Stimulated activated naive CD8-positive, alpha-beta T cell treated with anti-CD3 and anti-CD28 coated beads, Interleukin-15, amount 100 ng/mL, for 72 hours (primary cell): ENCODE measurements around the gene GFOD1.
"Not testable (repeated sequence)": the region's sequence is repeated elsewhere in the genome, so short reads cannot be mapped to it uniquely, and the experiment has no call there.

Experiments
- ATAC-seq: fragments of 150-1000 bp; cut with Tn5 transposase; 2 replicates; pipeline ENCODE4 v1.10.0; 2021; ENCODE audit warnings: mild to moderate bottlenecking, moderate library complexity
- DNase-seq, 2 donors: peaks; one replicate each; pipeline ENCODE4 v3.0.0; 2021 to 2022
- H3K27ac Mint-ChIP-seq, 2 donors: one replicate each; pipeline ENCODE4 v1.8.0; 2022; ENCODE audit warnings: mild to moderate bottlenecking in 2 of 2, mixed read lengths in 2 of 2, moderate library complexity in 2 of 2
- H3K27me3 Mint-ChIP-seq: one replicate; pipeline ENCODE4 v1.8.0; 2022; ENCODE audit warnings: mixed read lengths
- H3K4me1 Mint-ChIP-seq: one replicate; pipeline ENCODE4 v1.8.0; 2022; ENCODE audit warnings: mild to moderate bottlenecking, mixed read lengths
- H3K4me3 Mint-ChIP-seq, 2 donors: one replicate each; pipeline ENCODE4 v1.8.0; 2022; ENCODE audit warnings: mild to moderate bottlenecking in 2 of 2, mixed read lengths in 2 of 2, moderate library complexity in 1 of 2
- H3K9me3 Mint-ChIP-seq, 2 donors: one replicate each; pipeline ENCODE4 v1.8.0; 2022; ENCODE audit warnings: mixed read lengths in 2 of 2

GFOD1 gene

GRCh38 chr6:13331516-13332348, 155.7 kb downstream of the GFOD1 start:
- Mint-ChIP-seq H3K4me1 (peaks cover 30% of the 10 kb centered on the region), H3K9me3 (no peaks in the 10 kb centered on the region), H3K27ac (no peak overlapping the region), H3K4me3 (no peak overlapping the region), H3K27me3 (no peaks in the 10 kb centered on the region)
- DNase-seq (no peak), ATAC-seq (no peak)

GRCh38 chr6:13328875-13329183, 158.6 kb downstream of the GFOD1 start:
- no peak for ATAC-seq
- no peaks in the 10 kb centered on the region for H3K27me3 Mint-ChIP-seq
- H3K4me3 Mint-ChIP-seq = peak overlapping the region; percentile 93 to 94
- no peak for DNase-seq
- peak overlapping the region; percentile 97 to 98 for H3K27ac Mint-ChIP-seq
- no peaks in the 10 kb centered on the region for H3K9me3 Mint-ChIP-seq
- peaks cover 23% of the 10 kb centered on the region for H3K4me1 Mint-ChIP-seq

- peak; percentile 93 to 94 for DNase-seq
- ATAC-seq = peak; percentile 92
- no peaks in the 10 kb centered on the region for H3K27me3 Mint-ChIP-seq
Observed at GRCh38 chr6:13328076-13328874, 159.1 kb downstream of the GFOD1 start, which contains the start of gene TBC1D7. Gene TBC1D7 (minus strand): TSS chr6:13328537. CDS start chr6:13326898, 1,639 bp downstream.

GRCh38 chr6:13327691-13328075, 159.7 kb downstream of the GFOD1 start:
- peaks cover 23% of the 10 kb centered on the region for H3K4me1 Mint-ChIP-seq
- no peaks in the 10 kb centered on the region for H3K27me3 Mint-ChIP-seq
- peak overlapping the region; percentile 97 to 98 for H3K27ac Mint-ChIP-seq
- ATAC-seq (peak; percentile 1), DNase-seq (no peak)
- no peaks in the 10 kb centered on the region for H3K9me3 Mint-ChIP-seq
- H3K4me3 Mint-ChIP-seq = peak overlapping the region; percentile 93 to 94

More at GRCh38 chr6:13328076-13328874, 159.1 kb downstream of the GFOD1 start, which contains the start of gene TBC1D7:
- H3K27ac Mint-ChIP-seq = peak within 1 kb of the TSS; percentile 97 to 98
- H3K9me3 Mint-ChIP-seq = no peaks in the 10 kb centered on the region
- H3K4me1 Mint-ChIP-seq = peaks cover 23% of the 10 kb centered on the region
- H3K4me3 Mint-ChIP-seq = peak within 1 kb of the TSS; percentile 93 to 94

- H3K9me3 Mint-ChIP-seq, H3K27ac Mint-ChIP-seq, H3K4me3 Mint-ChIP-seq, DNase-seq, H3K27me3 Mint-ChIP-seq, ATAC-seq: not testable (repeated sequence)
- peaks cover 23% of the 10 kb centered on the region for H3K4me1 Mint-ChIP-seq
Observed at GRCh38 chr6:13326031-13326586, 161.3 kb downstream of the GFOD1 start.

GRCh38 chr6:13319891-13320564, 167.4 kb downstream of the GFOD1 start:
- no peak for DNase-seq
- Mint-ChIP-seq H3K27ac (no peak overlapping the region), H3K4me3 (no peak overlapping the region), H3K27me3 (no peaks in the 10 kb centered on the region), H3K9me3 (no peaks in the 10 kb centered on the region), H3K4me1 (no peaks in the 10 kb centered on the region)
- no peak for ATAC-seq

- no peak for DNase-seq
- ATAC-seq = no peak
- H3K9me3 Mint-ChIP-seq = no peaks in the 10 kb centered on the region
- no peaks in the 10 kb centered on the region for H3K4me1 Mint-ChIP-seq
- H3K27ac Mint-ChIP-seq = no peak overlapping the region
- no peaks in the 10 kb centered on the region for H3K27me3 Mint-ChIP-seq
- H3K4me3 Mint-ChIP-seq = no peak overlapping the region
Observed at GRCh38 chr6:13318821-13319220, 168.6 kb downstream of the GFOD1 start.

- no peak overlapping the region for H3K27ac Mint-ChIP-seq
- no peaks in the 10 kb centered on the region for H3K9me3 Mint-ChIP-seq
- no peaks in the 10 kb centered on the region for H3K27me3 Mint-ChIP-seq
- H3K4me1 Mint-ChIP-seq = no peaks in the 10 kb centered on the region
- no peak overlapping the region for H3K4me3 Mint-ChIP-seq
- no peak for DNase-seq
- no peak for ATAC-seq
Observed at GRCh38 chr6:13315896-13316295, 171.5 kb downstream of the GFOD1 start.

- Mint-ChIP-seq H3K27ac (no peak overlapping the region), H3K9me3 (no peaks in the 10 kb centered on the region), H3K4me3 (no peak overlapping the region), H3K27me3 (no peaks in the 10 kb centered on the region), H3K4me1 (no peaks in the 10 kb centered on the region)
- DNase-seq (no peak), ATAC-seq (no peak)
Observed at GRCh38 chr6:13314806-13315205, 172.6 kb downstream of the GFOD1 start.

- Mint-ChIP-seq H3K4me3 (no peak overlapping the region), H3K4me1 (peaks cover 13% of the 10 kb centered on the region), H3K27ac (no peak overlapping the region), H3K27me3 (no peaks in the 10 kb centered on the region), H3K9me3 (no peaks in the 10 kb centered on the region)
- no peak for DNase-seq
- ATAC-seq = no peak
Observed at GRCh38 chr6:13311155-13311554, 176.2 kb downstream of the GFOD1 start.

- Mint-ChIP-seq H3K4me3 (no peak overlapping the region), H3K27me3 (no peaks in the 10 kb centered on the region), H3K9me3 (no peaks in the 10 kb centered on the region), H3K27ac (peak overlapping the region in 1 of 2 donors; percentile 10), H3K4me1 (peaks cover 32% of the 10 kb centered on the region)
- DNase-seq = no peak
- no peak for ATAC-seq
Observed at GRCh38 chr6:13308332-13308731, 179.1 kb downstream of the GFOD1 start.
